ENCODE measurements around the gene ERG28. TPM values are rescaled to one million over a fixed set of nuclear protein-coding genes. Genes with fewer than 3 reads are reported as not detected.

ERG28 gene
- total and polyA plus RNA-seq, 2 of the 13 experiments (the other 11 are each of a cell fraction or from before 2014, with no cell fraction given): 27.3 to 32.3 TPM

GRCh38 chr14:75685910-75686309 is 25.2 kb upstream of the ERG28 start:
- no peak overlapping the region for H3K9ac ChIP-seq (ENCODE audit: insufficient read depth, low read depth, low read length)
- ChIA-PET POLR2A (no interaction called here), CTCF (ENCODE audit: low intra/inter-chr PET ratio, low total read pairs) (no interaction called here)
- WGBS (ENCODE audit: low lambda C conversion rate): 61% methylated on average over 2 of the region's 2 CpGs
- no peak overlapping the region for H3K4me2 ChIP-seq (ENCODE audit: low read depth, low read length)
- no peak for ATAC-seq
- H3K4me3 ChIP-seq (replicated peaks in 1 of 3; ENCODE audit: insufficient read depth in 1 of 3, low read depth in 2 of 3, low read length in 3 of 3): no peak overlapping the region
- no TSS peak for BruUV-seq (replicated peaks)
- no peak overlapping the region for H3K27ac ChIP-seq (ENCODE audit: extremely low read length, insufficient read depth, low read length)
- no peaks in the 10 kb centered on the region for H4K20me1 ChIP-seq (ENCODE audit: insufficient read depth, low read length)
- DNase-seq (ENCODE audit: low spot score): no peak
- TF ChIP-seq ZNF761 (CRISPR knock-in tag; conservative IDR thresholded peaks at IDR 0.05): no peak
- no peak for TF ChIP-seq MYPOP (CRISPR knock-in tag; IDR thresholded peaks at IDR 0.05)
- no peak for TF ChIP-seq SALL2 (CRISPR knock-in tag; IDR thresholded peaks at IDR 0.05)
- TF ChIP-seq NR1H2 (CRISPR knock-in tag; IDR thresholded peaks at IDR 0.05; ENCODE audit: borderline replicate concordance, low read depth): no peak
- TF ChIP-seq LCORL (IDR thresholded peaks at IDR 0.05): no peak
- no peak for TF ChIP-seq LCORL (CRISPR knock-in tag; IDR thresholded peaks at IDR 0.05)
- TF ChIP-seq ZNF276 (CRISPR knock-in tag; IDR thresholded peaks at IDR 0.05; ENCODE audit: low read depth): no peak
- TF ChIP-seq ZNF335 (CRISPR knock-in tag; IDR thresholded peaks at IDR 0.05): no peak
- no peak for TF ChIP-seq ZNF580 (CRISPR knock-in tag; IDR thresholded peaks at IDR 0.05; ENCODE audit: borderline replicate concordance, low read depth)
- no peak for TF ChIP-seq BRD4 (CRISPR knock-in tag; IDR thresholded peaks at IDR 0.05)
- no peak for TF ChIP-seq NR2F1 (CRISPR knock-in tag; IDR thresholded peaks at IDR 0.05)
- no peak for TF ChIP-seq ZNF280B (CRISPR knock-in tag; IDR thresholded peaks at IDR 0.05; ENCODE audit: borderline replicate concordance)
- no peak for TF ChIP-seq ZFP90 (CRISPR knock-in tag; IDR thresholded peaks at IDR 0.05; ENCODE audit: borderline replicate concordance)
- TF ChIP-seq TRIM24 (CRISPR knock-in tag; IDR thresholded peaks at IDR 0.05): no peak
- TF ChIP-seq MAFK (conservative IDR thresholded peaks at IDR 0.05 in 1 of 2, IDR thresholded peaks at IDR 0.05 in 1 of 2; ENCODE audit: low read length in 2 of 2): no peak
- no peak for TF ChIP-seq HNRNPL (IDR thresholded peaks at IDR 0.05; ENCODE audit: low read depth, low read length)
- no peak for TF ChIP-seq ZMYM2 (CRISPR knock-in tag; IDR thresholded peaks at IDR 0.05)
- no peak for TF ChIP-seq ATAD3A (CRISPR knock-in tag; IDR thresholded peaks at IDR 0.05)
- H3K4me1 ChIP-seq (ENCODE audit: insufficient read depth, low read length): no peaks in the 10 kb centered on the region
- H3K79me2 ChIP-seq (ENCODE audit: insufficient read depth, low read length): no peaks in the 10 kb centered on the region
- no peak overlapping the region for H2AFZ ChIP-seq (ENCODE audit: low read length)
- peaks cover 9 to 35% of the 10 kb centered on the region in 2 experiments; a peak in 4 of 5 replicates for H3K36me3 ChIP-seq (replicated peaks in 1 of 2; ENCODE audit: control insufficient read depth in 1 of 2, insufficient read depth in 2 of 2, low read length in 2 of 2)
- no peaks in the 10 kb centered on the region for H3K27me3 ChIP-seq (ENCODE audit: control insufficient read depth in 1 of 2, insufficient read depth in 2 of 2, low read length in 2 of 2)
- FAIRE-seq: no peak
- intact Hi-C loops (cut with micrococcal nuclease; ENCODE audit: unreplicated experiment) (no loop called here), in situ Hi-C loops (cut with HindIII; ENCODE audit: extremely low pct_ligation_motif_present, low pct_unique_long_range_greater_than_20kb) (no loop called here)
- no peaks in the 10 kb centered on the region for H3K9me3 ChIP-seq (ENCODE audit: low read length)

Measured in HepG2 (cell line).